D341Med (cell line): ENCODE data around the gene FLNB.

Experiments
- DNase-seq: peaks from one replicate; pipeline ENCODE4 v3.0.0; 2012; ENCODE audit warnings: low spot score

FLNB gene

DNA sequence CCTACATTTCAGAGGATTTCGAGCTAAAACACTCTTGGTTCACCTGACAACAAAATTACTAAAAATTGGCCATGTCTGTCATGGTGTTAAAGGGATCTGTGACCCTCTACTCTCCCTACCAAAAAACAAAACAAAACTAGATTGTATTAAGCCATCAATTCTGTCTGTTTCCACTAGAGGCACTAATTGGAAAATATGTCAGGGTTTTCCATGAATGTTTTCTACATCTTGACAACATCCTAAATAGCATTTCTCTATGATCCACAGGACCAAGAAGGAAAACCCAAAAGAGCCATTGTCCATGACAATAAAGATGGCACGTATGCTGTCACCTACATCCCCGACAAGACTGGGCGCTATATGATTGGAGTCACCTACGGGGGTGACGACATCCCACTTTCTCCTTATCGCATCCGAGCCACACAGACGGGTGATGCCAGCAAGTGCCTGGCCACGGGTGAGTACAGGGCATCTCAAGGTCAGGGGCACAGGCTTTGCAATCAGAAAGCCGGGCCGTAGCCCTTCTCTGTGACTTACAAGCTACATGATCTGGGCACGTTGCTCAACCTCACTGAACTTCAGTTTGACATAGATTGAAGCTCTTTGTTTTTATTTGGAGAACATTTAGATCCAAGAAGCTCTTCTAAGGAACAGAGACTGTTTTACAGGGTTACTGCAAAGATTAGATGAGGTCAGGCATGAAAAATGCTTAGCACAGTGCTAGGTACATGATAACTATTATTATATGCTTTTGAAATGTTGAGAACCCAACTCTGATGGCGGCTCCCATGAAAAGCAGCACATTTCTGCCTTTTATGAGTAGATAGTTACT is 127.7 kb downstream of the FLNB start:
- no peak for DNase-seq

DNA sequence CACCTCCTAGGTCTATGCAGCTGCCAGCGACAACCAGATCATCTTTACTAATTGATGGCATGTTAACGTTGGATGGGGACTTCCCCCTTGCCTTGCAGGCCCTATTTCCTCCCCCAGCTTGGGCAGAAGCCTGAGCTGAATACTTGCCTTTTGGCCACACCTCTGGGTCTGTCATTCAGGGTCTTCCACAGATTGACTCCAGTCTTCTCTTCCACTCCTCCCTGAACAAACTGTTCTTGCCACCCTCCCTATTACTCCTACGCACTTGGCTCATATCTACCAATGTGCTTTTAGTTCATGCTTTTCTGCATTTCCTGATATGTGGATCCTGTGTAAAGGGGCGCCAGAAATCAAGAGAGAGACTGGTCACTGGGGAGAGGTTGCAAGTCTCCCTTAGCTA is 129.1 kb downstream of the FLNB start:
- DNase-seq: no peak

DNA sequence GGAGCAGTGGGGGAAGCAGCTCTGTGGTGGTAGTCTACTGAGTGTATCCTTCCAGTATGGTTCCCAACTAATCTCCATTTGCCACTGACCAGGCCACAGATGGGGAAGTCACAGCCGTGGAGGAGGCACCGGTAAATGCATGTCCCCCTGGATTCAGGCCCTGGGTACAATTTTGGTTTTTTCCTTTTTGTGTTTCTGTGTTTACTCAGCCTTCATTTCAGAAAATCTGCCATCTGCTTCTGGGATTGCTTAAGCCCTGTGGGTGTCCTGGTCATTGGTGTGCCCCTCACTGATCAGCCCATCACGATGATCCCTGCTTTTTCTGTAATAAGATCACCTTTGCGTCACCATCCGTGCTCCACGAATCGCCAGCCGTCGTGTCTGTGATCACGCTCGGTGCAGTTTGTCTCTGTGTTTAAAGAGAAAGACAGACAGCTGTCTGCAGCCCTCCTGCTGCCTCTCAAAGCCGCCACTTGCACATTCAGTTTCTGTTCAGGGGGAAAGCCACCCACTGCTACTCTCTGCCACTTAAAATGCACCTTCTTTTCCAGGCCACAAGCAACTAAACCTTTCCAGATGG is 133.6 kb downstream of the FLNB start:
- no peak for DNase-seq

- DNase-seq: no peak
Observed at GRCh38 chr3:58143417-58144055, 135.3 kb downstream of the FLNB start.

DNA sequence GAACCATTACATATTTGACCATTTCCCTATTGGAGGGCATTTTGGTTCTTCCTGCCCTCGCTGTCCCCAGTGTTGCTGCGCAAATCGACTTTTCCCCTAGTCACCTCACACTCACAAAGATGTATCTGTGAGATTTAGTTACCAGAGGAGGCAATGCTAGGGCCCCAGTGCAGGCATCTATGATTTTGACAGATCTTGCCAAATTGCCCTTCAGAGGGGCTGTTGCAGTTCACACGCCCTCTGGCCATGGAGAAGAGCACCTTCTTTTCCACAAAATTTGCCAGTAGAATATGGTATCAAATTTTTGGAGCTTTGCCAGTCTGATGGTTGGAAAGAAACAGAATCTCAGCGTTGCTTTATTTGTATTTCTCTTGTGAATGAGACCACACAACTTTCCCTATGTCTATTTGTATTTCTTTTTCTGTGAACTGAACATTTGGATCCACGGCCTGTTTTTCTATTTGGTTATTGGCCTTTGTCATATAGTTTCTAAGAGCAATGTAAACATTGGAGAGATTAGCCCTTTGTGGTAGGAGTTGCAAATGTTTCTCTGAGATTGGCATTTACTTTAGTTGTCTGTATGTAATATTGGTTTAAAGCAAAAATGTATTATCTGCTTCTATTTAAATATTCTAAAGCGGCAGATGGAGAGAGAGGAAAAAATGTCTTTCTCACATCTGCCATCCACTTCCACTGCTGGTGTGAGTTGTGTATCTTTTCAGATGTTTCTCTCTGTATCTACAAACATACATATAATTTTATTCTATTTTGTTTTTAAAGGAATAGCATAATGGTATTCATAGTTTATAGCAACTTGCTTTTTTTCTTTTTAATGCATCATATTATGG is 136.5 kb downstream of the FLNB start:
- no peak for DNase-seq

- no peak for DNase-seq
Observed at GRCh38 chr3:58148049-58148448, 139.8 kb downstream of the FLNB start.

DNA sequence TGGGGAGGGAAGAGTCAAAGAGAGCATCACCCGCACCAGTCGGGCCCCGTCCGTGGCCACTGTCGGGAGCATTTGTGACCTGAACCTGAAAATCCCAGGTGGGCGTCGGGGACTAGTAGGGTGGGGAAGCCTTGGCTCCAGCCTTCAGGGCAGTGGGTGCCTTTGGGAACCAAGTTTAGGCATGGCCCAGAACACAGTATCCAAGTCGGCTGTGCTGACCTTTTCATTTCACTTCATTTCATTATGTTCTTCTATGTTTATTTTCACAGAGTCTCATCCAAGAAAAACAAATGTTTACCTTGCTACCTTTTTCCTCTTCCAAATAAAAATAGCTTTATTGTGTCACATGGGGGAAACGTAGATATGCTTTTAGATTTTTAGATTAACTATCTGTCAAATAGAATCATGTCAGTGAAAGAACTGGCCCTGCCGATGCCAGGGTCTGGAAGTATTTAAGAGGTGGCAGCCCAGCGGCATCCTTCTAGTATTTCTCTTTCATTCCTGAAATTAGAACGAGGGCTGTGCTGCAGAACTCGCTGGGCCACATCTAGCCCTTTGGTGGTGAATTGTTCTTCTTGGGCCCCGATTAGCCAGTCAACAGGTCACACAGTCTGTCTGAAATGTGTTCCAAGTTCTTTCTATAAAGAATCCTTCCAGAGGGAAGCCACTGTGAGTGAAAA is 142.0 kb downstream of the FLNB start:
- no peak for DNase-seq

GRCh38 chr3:58150810-58151199 is 142.6 kb downstream of the FLNB start:
- DNase-seq: no peak

DNA sequence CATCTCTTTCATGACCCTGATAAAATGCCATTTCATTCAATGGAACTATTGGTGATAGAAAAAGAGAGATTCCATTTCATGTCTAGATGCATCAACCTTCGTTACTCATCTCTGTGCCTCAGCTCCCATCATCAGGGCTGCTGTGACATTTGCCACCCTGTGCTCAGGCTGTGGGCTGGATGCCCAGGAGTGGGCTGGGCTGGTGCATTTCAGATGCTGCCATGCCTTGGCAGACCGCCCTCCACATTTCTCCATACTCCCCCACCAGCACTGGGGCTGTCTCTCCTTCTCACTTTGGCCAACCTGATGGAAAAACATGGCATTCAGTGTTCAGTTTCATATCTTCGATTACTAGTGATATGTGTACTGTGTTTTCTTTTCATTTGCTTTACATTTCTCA is 143.4 kb downstream of the FLNB start:
- no peak for DNase-seq

DNA sequence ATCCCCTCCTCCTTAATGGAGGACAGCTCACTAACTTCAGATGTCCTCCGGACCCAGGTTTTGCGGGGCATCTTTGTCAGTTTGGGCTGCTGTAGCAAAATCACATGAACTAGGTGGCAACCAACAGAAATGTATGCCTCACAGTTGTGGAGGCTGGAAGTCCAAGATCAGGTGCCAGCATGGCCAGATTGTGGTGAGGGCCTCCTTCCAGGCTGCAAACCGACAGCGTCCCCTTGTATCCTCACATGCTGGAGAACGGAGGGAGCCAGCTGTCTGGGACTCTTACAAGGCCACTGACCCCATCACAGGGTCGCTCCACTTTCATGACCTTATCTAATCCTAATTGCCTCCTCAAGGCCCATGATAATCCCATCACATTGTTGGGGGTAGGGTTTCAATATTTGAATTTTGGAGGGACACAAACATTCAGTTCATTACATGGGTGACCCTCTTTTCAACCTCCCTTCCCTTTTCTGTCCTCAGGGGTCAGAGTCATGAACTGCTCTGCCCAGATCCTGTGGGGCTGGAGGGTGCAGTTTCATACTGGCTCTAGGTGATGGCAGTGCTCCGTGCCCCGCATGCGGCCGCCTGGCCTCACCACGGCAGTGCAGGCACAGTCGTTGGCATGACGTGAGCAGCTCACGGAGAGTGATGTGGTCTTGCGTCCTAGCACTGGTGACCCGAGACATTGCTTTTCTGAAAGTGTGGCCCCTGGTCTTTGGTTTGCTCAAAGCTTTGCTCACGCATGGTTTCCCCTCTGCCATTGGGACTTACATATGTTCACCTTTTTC is 144.2 kb downstream of the FLNB start:
- no peak for DNase-seq

- no peak for DNase-seq
Observed at GRCh38 chr3:58153371-58153770, 145.1 kb downstream of the FLNB start.

- no peak for DNase-seq
Observed at GRCh38 chr3:58154626-58155449, 146.6 kb downstream of the FLNB start.

DNA sequence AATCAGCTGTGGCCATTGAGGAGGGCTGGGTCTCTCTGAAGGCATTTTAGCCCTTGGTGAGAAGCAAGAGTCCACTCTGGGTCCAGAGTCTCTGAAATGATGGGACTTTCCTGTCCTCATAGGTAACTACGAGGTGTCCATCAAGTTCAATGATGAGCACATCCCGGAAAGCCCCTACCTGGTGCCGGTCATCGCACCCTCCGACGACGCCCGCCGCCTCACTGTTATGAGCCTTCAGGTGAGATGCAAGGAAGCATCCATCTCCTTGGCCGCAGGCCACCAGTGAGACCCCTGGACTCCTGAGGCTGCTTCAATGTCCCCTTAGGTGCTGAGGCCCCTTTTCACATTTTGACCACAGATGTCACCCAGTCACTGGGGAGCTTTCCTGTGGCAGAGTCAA is 147.6 kb downstream of the FLNB start:
- no peak for DNase-seq

DNA sequence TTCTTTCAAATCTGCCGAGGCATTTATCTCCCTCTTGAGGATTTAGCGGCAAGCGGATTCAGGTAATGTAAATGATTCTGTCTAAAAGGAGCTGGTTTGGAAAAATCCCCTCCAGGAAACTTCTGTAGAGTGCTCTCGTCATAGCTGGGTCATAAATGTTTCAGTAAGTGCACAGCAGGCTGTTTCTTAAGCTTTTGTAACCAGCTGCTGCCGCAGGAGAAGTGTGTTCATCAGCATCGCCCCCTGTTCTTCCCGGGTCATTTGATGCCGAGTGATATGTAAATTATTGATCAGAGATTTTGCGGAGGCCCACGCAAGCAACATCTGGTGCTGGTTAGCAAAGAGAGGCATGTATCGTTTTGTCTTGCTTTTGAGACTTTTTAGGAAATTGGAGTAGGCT is 149.5 kb downstream of the FLNB start:
- DNase-seq: no peak

DNA sequence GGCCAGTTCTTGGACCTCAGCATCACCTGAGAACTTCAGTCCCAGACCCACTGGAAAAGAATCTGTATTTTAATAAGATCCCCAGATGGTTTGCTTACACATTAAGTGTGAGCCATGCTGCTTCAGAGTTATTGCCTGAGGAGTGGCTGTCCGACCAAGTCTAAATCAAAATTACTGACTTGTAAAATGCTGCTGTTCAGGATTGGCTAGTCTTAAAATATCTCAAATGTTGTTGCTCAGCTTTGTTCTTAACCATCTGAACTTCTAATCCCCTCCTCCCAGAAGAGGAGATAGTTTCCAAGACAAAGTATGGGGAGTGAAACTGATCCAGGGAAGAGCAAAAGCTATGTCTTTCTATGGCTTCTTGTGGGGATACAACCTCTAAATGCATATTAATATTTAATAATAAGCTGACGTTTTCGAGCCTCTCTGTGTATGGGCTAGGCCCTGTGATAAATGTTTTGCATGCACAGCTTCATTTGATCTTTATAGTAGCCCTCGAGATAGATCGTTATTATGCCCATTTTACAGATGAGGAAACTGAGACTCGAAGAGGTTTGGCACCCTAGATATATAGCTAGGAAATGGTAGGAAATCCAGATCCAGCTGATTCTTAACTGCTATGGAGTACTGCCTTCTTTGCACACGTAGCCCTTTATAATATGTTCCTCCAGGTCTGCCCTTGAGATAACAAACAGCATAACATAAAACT is 150.4 kb downstream of the FLNB start:
- DNase-seq: no peak

DNA sequence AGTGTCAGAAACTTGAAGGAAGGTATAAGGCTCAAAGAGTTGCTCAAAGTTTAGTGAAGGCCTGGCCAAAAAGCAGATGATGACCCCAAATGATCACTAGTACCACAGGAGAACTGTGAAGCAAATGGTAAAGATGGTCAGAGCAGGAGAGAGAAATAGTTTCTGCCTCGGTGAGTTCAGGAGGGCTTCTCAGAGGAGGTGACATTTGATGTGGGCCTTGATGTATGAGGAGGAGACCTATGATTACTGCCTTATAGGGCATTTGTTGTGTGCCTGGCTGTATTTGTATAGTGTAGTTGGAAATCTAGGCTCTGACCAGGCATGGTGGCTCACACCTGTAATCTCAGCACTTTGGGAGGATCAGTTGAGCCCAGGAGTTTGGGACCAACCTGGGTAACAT is 152.2 kb downstream of the FLNB start:
- no peak for DNase-seq

DNA sequence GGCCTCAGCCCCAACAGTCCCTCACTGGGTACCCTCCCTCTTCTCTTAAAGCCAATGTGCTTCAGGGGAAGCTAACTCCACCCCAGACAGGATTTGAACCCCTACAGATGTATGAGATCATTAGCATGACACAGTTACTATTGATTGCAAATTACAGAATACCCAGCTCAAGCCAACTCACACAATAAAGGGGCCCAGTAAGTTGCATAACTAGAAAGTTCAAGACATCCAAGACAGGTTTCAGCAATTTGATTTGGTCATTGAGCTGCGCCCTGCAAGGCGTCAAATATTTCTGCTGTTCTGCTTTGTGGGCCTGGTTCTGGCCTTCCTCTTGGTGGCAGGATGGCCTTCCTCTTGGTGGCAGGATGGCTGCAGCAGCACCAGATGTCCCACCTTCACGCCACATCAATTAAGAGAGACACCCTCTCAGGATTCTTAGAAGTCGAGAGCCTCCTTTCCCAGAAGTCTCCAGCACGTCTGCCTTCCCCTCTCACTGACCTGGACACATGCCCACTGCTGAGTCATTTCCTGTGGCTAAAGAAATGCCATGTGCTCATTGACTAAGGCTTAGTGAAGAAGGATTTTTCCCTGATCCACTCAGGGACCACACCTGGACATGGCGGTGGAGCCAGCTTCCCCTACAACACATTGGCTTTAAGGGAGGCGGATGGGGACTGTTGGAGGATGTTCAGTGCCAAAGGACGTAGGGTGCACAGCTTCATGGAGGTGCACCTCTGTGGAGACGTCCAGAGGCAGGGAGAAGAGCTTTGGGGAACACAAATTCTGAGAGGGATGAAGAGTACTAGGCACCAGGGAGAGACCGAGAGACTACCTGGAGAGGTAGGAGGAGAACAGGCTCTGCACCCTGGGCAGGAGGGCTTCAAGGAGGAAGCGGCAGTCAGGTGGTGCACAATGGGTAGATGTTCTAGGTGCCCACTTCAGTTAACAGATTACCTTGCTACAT is 153.5 kb downstream of the FLNB start:
- no peak for DNase-seq

DNA sequence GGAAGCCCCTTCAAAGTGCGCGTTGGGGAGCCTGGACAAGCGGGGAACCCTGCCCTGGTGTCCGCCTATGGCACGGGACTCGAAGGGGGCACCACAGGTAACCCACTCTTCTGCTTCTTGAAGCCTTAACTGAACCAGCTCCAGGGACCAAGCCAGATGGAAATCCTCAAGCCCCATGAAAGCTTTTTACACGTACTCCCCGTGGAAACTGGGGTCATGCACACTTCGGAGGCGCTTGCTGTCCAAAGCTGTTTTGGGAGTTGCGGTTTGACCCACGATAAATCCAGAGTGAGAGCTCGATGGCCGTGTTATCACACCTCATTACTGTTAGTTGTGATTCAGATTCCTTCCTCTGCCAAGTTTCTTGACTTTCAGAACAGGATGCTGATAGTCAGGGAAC is 155.0 kb downstream of the FLNB start:
- no peak for DNase-seq
